HG03045 (cell line): Measurements from ENCODE around the gene HACE1.
"Not testable (repeated sequence)": the region's sequence is repeated elsewhere in the genome, so short reads cannot be mapped to it uniquely, and the experiment has no call there.

Experiments
- ATAC-seq: cut with Tn5 transposase; IDR thresholded peaks from one replicate; pipeline ENCODE4 v1.9.1; 2021; ENCODE audit warnings: mild to moderate bottlenecking, moderate library complexity; ENCODE audit not compliant: unreplicated experiment

The HACE1 gene

DNA sequence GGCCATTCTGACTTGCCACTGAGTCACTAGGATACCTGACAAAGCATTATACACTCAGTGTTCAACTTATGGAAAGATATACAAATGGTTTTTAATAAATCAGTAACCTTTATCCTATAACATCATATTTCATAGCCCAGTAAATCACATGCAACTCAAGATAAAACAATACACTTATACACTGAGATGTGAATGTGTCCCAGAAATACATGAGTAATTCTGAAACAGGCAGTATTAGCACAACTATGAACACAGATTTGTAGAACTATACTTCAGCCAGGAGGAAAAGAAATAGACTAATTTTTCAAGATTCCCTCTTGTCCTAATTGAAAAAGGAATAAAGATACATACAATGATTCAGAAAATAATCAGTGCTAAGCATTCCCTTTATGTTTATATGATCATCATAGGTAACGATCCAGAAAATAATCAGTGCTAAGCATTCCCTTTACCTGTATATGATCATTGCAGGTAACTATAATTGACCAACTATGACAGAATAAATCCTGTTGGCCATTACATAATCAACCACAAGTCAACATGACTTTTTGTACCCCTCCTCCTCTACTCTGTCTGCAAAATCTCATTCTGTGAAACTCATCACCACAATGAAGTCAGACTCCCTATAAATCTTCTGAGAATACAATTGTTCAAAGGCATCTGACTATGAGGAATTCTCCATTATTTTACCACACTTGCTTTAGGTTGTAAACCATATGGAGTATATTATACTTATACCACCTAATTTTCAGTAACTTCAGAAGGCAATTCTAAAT is 30.3 kb downstream of the HACE1 start:
- ATAC-seq = no peak

- no peak for ATAC-seq
Observed at GRCh38 chr6:104828478-104828877, 31.2 kb downstream of the HACE1 start.

DNA sequence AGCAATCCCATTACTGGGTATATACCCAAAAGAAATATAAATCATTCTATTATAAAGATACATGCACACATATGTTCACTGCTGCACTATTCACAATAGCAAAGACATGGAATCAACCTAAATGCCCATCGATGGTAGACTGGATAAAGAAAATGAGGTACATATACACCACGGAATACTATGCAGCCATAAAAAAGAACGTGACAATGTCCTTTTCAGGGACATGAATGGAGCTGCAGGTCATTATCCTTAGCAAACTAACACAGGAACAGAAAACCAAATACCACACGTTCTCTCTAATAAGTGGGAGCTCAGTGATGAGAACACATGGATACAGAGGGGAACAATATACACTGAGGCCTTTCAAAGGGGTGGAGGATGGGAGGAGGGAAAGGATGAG is 38.9 kb downstream of the HACE1 start:
- ATAC-seq = not testable (repeated sequence)

GRCh38 chr6:104816125-104816524 is 43.6 kb downstream of the HACE1 start:
- no peak for ATAC-seq

GRCh38 chr6:104814743-104815142 is 45.0 kb downstream of the HACE1 start:
- no peak for ATAC-seq

DNA sequence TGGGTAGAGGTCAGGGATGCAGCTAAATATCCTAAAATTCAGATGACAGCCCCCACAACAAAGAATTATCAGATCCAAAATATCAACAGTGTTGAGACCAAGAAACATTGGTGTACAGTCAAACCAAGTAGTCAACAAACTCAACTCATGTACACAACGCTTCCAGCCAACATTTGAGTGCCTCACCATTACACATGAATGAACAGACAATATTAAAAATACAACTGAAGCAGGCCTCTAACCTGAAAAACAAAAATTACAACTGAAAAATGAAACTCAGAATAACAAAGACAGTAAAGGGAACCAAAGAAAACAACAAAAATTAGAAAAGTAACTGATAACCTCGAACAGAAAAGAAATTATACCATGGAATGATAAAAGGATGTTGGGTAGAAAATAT is 46.2 kb downstream of the HACE1 start:
- no peak for ATAC-seq

DNA sequence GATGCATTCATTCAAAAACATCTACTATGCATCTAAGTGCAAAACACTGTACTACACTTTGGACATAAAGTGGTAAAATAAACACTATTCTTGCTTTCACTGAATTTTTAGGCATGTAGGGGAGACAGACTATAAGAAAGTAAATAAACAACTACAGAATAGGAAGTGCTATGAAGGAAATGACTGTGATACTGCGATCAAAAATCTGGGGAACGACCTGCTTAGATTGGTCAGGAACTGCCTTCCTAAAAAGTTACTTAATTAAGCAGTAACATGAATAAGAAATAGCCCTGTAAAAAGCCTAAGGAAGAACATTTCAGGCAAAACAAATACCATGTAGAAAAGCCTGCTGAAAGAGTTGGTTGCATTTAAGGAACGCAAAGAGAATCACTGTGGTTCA is 50.6 kb downstream of the HACE1 start:
- ATAC-seq = no peak

GRCh38 chr6:104805335-104805734 is 54.4 kb downstream of the HACE1 start:
- not testable (repeated sequence) for ATAC-seq

- no peak for ATAC-seq
Observed at GRCh38 chr6:104799134-104799657, 60.5 kb downstream of the HACE1 start.

- ATAC-seq = no peak
Observed at GRCh38 chr6:104796031-104796785, 63.5 kb downstream of the HACE1 start.

- ATAC-seq = no peak
Observed at GRCh38 chr6:104795363-104795762, 64.4 kb downstream of the HACE1 start.

DNA sequence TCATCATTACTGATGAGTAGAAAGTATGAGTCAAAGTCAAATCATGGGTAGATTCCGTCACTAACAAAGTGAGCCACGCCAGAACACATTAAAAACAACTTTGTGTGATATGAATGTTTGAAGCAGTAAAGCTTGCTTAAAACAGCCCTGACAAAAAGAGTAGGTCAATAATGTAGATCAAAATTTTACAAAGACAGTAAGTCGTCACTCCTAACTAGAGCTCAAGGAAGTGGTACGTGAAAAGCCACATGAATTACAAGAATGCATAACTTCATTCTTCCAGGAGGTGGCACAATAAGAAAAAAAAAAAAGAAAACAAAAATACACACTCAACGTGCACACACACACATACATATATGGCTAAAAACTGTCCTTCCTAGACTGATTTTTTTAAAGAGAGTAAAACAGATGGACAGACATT is 69.9 kb downstream of the HACE1 start:
- peak; percentile 76 for ATAC-seq

DNA sequence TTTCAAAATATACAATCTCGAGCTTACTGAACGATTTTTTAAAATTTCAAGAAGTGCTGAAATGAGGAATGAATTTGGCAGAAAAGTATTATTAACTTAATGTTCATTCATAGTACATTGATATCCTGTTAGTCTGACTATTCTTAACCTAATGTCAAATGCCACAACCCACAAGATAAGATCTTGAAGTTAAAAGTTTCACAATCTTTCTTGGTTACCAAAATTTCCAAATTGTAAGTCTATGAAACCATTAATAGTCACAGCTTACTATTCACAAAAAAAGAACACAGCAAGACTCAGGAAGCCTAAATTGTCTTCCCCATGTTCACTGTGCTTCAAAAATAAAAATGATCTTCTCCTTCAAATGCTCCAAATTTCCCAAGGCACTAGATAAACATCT is 71.3 kb downstream of the HACE1 start:
- ATAC-seq = no peak

- ATAC-seq = no peak
Observed at GRCh38 chr6:104787305-104787704, 72.4 kb downstream of the HACE1 start.

DNA sequence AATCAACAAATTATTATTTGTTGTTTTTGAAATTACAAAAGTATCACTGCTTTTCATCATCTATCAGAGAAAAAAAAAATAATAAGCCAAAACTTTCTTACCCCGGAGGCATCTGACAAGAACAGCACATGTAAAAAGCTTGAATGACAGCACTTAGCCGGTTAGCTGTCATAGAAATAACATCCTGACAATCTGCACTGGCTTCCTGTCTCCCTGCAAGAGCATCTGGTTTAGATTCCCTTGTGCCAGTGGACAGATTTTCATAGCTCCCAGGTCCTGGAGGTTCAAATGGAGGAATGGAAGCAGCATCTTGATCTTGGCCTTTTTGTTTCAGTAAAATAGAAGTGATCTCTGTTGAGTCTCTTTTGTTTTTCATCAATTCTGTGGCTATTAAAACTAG is 74.8 kb downstream of the HACE1 start:
- no peak for ATAC-seq

DNA sequence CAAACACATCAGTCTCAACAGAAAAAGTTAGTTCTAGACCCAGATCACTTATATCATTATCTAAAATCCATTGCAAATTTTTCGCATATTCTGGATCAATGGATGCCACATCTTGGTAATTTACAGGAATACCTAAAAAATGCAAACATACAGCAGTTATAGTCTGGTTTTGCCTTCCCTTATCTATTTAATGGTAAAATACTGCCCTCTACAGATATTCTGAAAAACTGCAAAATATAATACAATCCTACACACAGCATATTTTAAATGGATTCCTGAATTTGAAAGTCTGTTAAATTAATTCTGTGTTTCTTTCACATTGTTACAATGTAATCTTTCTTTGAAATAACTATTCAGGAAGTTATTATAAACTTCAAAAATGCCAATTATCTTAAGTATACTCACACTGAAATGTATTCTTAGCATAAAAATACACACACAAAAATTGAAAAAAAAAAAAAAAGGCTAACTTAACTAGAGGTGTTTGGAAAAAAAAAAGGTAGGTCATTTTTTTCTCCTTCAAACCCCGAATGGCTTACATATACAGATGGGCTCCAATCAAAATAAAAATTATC is 88.4 kb downstream of the HACE1 start:
- ATAC-seq = peak; percentile 61

- no peak for ATAC-seq
Observed at GRCh38 chr6:104768906-104769305, 90.8 kb downstream of the HACE1 start.

DNA sequence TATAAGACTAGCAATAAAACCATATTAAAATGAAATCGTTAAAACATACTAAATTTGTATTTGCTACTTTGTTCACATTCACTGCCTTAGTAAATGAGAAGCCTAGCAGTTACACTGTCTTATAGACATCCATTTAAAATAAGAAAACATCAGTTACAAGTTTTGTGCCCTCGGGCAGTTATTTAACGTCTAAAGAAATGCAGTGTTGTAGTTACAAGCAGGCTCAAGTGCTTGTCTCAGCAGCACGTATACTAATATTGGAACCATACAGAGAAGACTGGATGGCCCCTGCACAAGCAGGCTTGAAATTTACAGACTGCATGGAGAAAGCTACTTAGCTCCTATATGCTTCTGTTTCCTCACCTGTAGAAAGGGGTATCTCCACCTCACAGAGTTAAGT is 93.1 kb downstream of the HACE1 start:
- ATAC-seq = no peak

- ATAC-seq = no peak
Observed at GRCh38 chr6:104754788-104755409, 104.8 kb downstream of the HACE1 start.

- ATAC-seq = no peak
Observed at GRCh38 chr6:104753251-104753650, 106.5 kb downstream of the HACE1 start.

GRCh38 chr6:104750449-104750848 is 109.3 kb downstream of the HACE1 start:
- ATAC-seq = no peak
